H1 (cell line): Measurements from ENCODE around the gene PDCD6IP. TPM values are rescaled to one million over a fixed set of nuclear protein-coding genes. Genes with fewer than 3 reads are reported as not detected.

Source experiments
- CTCF ChIA-PET: fragments of 300-600 bp; sonication (Branson Sonifier 250); formaldehyde crosslinking; loops from one replicate; lab custom pipeline; 2021; ENCODE audit not compliant: partially characterized antibody; lab: Charles Lee
- POLR2A ChIA-PET: fragments of 300-600 bp; sonication (Branson Sonifier 250); formaldehyde crosslinking; loops from one replicate; lab custom pipeline; 2021; ENCODE audit warnings: inconsistent platforms; ENCODE audit not compliant: partially characterized antibody; lab: Charles Lee
- DNase-seq, 2 experiments: peaks; one replicate each; pipeline versions ENCODE4 v3.0.0 to v3.0.0-alpha.2; 2010 to 2022; ENCODE audit warnings: low spot score in 2 of 2, low read depth in 1 of 2, mixed read lengths in 1 of 2
- FAIRE-seq: peaks from 2 replicates; lab custom pipeline; 2011; peaks lifted over from hg19 to GRCh38; lab: Jason Lieb, UNC
- H2AFZ ChIP-seq: 2 replicates; pipeline ENCODE4 v1.8.1; 2012; ENCODE audit warnings: low read length, inconsistent platforms
- H2AK5ac ChIP-seq: 2 replicates; pipeline ENCODE4 v1.6.1; 2013; ENCODE audit warnings: low read depth, low read length
- H2BK120ac ChIP-seq: replicated peaks from 2 replicates; pipeline ENCODE3; 2013; ENCODE audit warnings: low read depth, low read length, inconsistent platforms
- H2BK12ac ChIP-seq: 2 replicates; pipeline ENCODE4 v1.6.1; 2013; ENCODE audit warnings: low read depth, low read length
- H2BK15ac ChIP-seq: 2 replicates; pipeline ENCODE4 v1.6.1; 2013; ENCODE audit warnings: low read length
- H2BK20ac ChIP-seq: 2 replicates; pipeline ENCODE4 v1.6.1; 2013; ENCODE audit warnings: low read length
- H2BK5ac ChIP-seq: 2 replicates; pipeline ENCODE4 v1.6.1; 2013; ENCODE audit warnings: low read depth, low read length
- H3K14ac ChIP-seq: 2 replicates; pipeline ENCODE4 v1.6.1; 2013; ENCODE audit warnings: inconsistent platforms; ENCODE audit not compliant: insufficient read length
- H3K18ac ChIP-seq: 2 replicates; pipeline ENCODE4 v1.6.1; 2013; ENCODE audit warnings: low read length; ENCODE audit errors: extremely low read depth
- H3K23ac ChIP-seq: 2 replicates; pipeline ENCODE4 v1.6.1; 2013; ENCODE audit warnings: inconsistent platforms; ENCODE audit not compliant: insufficient read length
- H3K23me2 ChIP-seq: 2 replicates; pipeline ENCODE4 v1.6.1; 2013; ENCODE audit warnings: low read depth, low read length
- H3K27ac ChIP-seq: 2 replicates; pipeline ENCODE4 v1.6.1; 2011; ENCODE audit warnings: low read depth, low read length, inconsistent platforms
- H3K27me3 ChIP-seq, 4 experiments: replicated peaks in 1 of 4; 1 replicate in 1 of 4; 2 replicates in 3 of 4; pipeline versions ENCODE4 v1.6.1 to v1.8.1; 2011 to 2013; ENCODE audit warnings: low read length in 3 of 4, mild to moderate bottlenecking in 3 of 4, inconsistent platforms in 2 of 4, mixed read lengths in 2 of 4, moderate library complexity in 1 of 4; ENCODE audit not compliant: control insufficient read depth in 3 of 4, insufficient read depth in 3 of 4; ENCODE audit errors: extremely low read depth in 1 of 4
- H3K36me3 ChIP-seq, 4 experiments: 2 replicates each; pipeline versions ENCODE4 v1.6.1 to v1.8.1; 2011 to 2013; ENCODE audit warnings: mild to moderate bottlenecking in 4 of 4, low read length in 3 of 4, moderate library complexity in 2 of 4, control low read depth in 1 of 4, inconsistent platforms in 1 of 4; ENCODE audit not compliant: insufficient read depth in 4 of 4, control insufficient read depth in 2 of 4
- H3K4ac ChIP-seq: replicated peaks from 2 replicates; pipeline ENCODE3; 2013; ENCODE audit warnings: low read length, low read depth, mixed read lengths, inconsistent platforms; ENCODE audit not compliant: insufficient read length
- H3K4me1 ChIP-seq, 4 experiments: replicated peaks in 1 of 4; 1 replicate in 1 of 4; 2 replicates in 3 of 4; pipeline versions ENCODE4 v1.6.1 to v1.8.1; 2011 to 2013; ENCODE audit warnings: low read length in 3 of 4, inconsistent platforms in 2 of 4, mixed read lengths in 1 of 4; ENCODE audit not compliant: insufficient read depth in 4 of 4, control insufficient read depth in 3 of 4
- H3K4me2 ChIP-seq, 2 experiments: 2 replicates each; pipeline versions ENCODE4 v1.6.1 to v1.8.1; 2011 to 2013; ENCODE audit warnings: low read depth in 2 of 2, low read length in 2 of 2, control low read depth in 1 of 2, inconsistent platforms in 1 of 2, mild to moderate bottlenecking in 1 of 2; ENCODE audit not compliant: insufficient read depth in 1 of 2
- H3K4me3 ChIP-seq, 4 experiments: fragments of 200-600, 300-600 bp in 1 of 4; sonication (generic), shearing (Covaris generic), sonication (Bioruptor Twin) in 1 of 4; 2 replicates each; pipeline versions ENCODE4 v1.5.1 to v1.8.1; 2011 to 2016; ENCODE audit warnings: low read length in 4 of 4, low read depth in 3 of 4, control low read depth in 2 of 4, inconsistent platforms in 2 of 4, mild to moderate bottlenecking in 2 of 4, mixed read lengths in 1 of 4, moderate library complexity in 1 of 4; ENCODE audit not compliant: insufficient read depth in 2 of 4; ENCODE audit errors: extremely low read depth in 1 of 4
- H3K56ac ChIP-seq: replicated peaks from 2 replicates; pipeline ENCODE3; 2013; ENCODE audit warnings: low read depth, mild to moderate bottlenecking, mixed read lengths, low read length, inconsistent platforms; ENCODE audit not compliant: insufficient read length
- H3K79me1 ChIP-seq: 2 replicates; pipeline ENCODE4 v1.6.1; 2013; ENCODE audit warnings: low read depth, low read length, control low read depth
- H3K79me2 ChIP-seq, 2 experiments: 2 replicates each; pipeline versions ENCODE4 v1.6.1 to v1.8.1; 2012 to 2013; ENCODE audit warnings: low read length in 2 of 2, mild to moderate bottlenecking in 2 of 2, inconsistent platforms in 1 of 2; ENCODE audit not compliant: insufficient read depth in 2 of 2, control insufficient read depth in 1 of 2
- H3K9ac ChIP-seq, 4 experiments: replicated peaks in 1 of 4; 1 replicate in 1 of 4; 2 replicates in 3 of 4; pipeline versions ENCODE4 v1.6.1 to v1.8.1; 2011 to 2013; ENCODE audit warnings: low read depth in 3 of 4, low read length in 3 of 4, control low read depth in 2 of 4, mild to moderate bottlenecking in 2 of 4, moderate library complexity in 2 of 4, inconsistent platforms in 1 of 4; ENCODE audit errors: extremely low read depth in 1 of 4
- H3K9me3 ChIP-seq, 2 experiments: 2 replicates each; pipeline versions ENCODE4 v1.6.1 to v1.8.1; 2012 to 2013; ENCODE audit warnings: mild to moderate bottlenecking in 2 of 2, moderate library complexity in 2 of 2, control low read depth in 1 of 2, inconsistent platforms in 1 of 2, low read depth in 1 of 2, low read length in 1 of 2, mixed read lengths in 1 of 2; ENCODE audit not compliant: insufficient read depth in 2 of 2
- H4K20me1 ChIP-seq, 2 experiments: replicated peaks in 1 of 2; 2 replicates each; pipeline versions ENCODE3 to v1.8.1; 2011 to 2013; ENCODE audit warnings: inconsistent platforms in 2 of 2, low read length in 2 of 2, mild to moderate bottlenecking in 1 of 2; ENCODE audit not compliant: insufficient read depth in 2 of 2, control insufficient read depth in 1 of 2
- H4K5ac ChIP-seq: 2 replicates; pipeline ENCODE4 v1.6.1; 2013; ENCODE audit warnings: low read length, low read depth, mixed read lengths, inconsistent platforms; ENCODE audit not compliant: insufficient read length
- H4K8ac ChIP-seq: 2 replicates; pipeline ENCODE4 v1.8.0; 2013; ENCODE audit warnings: mild to moderate bottlenecking, moderate library complexity, low read length, inconsistent platforms; ENCODE audit not compliant: insufficient read depth; ENCODE audit errors: extremely low read depth
- H4K91ac ChIP-seq: replicated peaks from 2 replicates; pipeline ENCODE3; 2013; ENCODE audit warnings: low read length, mixed read lengths, inconsistent platforms; ENCODE audit not compliant: insufficient read length
- CTCF ChIP-seq, 3 experiments: IDR thresholded peaks; 1 replicate in 2 of 3; 2 replicates in 1 of 3; pipeline versions ENCODE4 v1.5.1 to v1.6.1; 2011; ENCODE audit warnings: low read length in 3 of 3, mild to moderate bottlenecking in 3 of 3, inconsistent platforms in 2 of 3, low read depth in 1 of 3, moderate library complexity in 1 of 3; ENCODE audit not compliant: insufficient read depth in 1 of 3; ENCODE audit errors: control extremely low read depth in 1 of 3
- E2F6 ChIP-seq: IDR thresholded peaks from 2 replicates; pipeline ENCODE4 v1.6.1; 2012; ENCODE audit warnings: inconsistent platforms
- WGBS, 2 experiments: shearing (Covaris generic) in 1 of 2; methylation state at CpG; one replicate each; pipeline versions ENCODE4 v1.1.6 to v1.1.7; 2013 to 2015; ENCODE audit warnings: low lambda C conversion rate in 2 of 2, mixed read lengths in 2 of 2, inconsistent platforms in 1 of 2, low coverage in 1 of 2, missing lambda C conversion rate in 1 of 2; ENCODE audit not compliant: insufficient replicate concordance in 2 of 2, insufficient coverage in 1 of 2, insufficient read length in 1 of 2; ENCODE audit errors: extremely low coverage in 1 of 2, missing lambda C conversion rate in 1 of 2; 5-methylcytosine and 5-hydroxymethylcytosine counted together
- polyA plus RNA-seq, 7 experiments: library from polyadenylated mRNA; depleted of rRNA in 3 of 7; stranded (reverse) in 5 of 7; unstranded in 2 of 7; fragments of >200 nt in 5 of 7; fragments of 200-250 nt in 2 of 7; gene quantifications; 1 replicate in 5 of 7; 2 replicates in 1 of 7; 4 replicates in 1 of 7; pipeline versions ENCODE4 v1.2.1 to v1.2.3, GENCODE V29; 2011 to 2013; ENCODE audit warnings: missing spikeins in 2 of 7, mixed read lengths in 2 of 7
- total RNA-seq: library from RNA; stranded (reverse); fragmentation: NEBNext Ultra II Directional; extraction: Animal tissue kit (Norgen Biotek cat#: 25700); gene quantifications from 2 replicates; pipeline ENCODE4 v1.2.1, GENCODE V29; 2021

PDCD6IP gene
- total and polyA plus RNA-seq, 2 of the 8 experiments (the other 6 are each of a cell fraction or from before 2014, with no cell fraction given) = 61.7 to 155 TPM

GRCh38 chr3:33758864-33759263 lies 39.6 kb upstream of the PDCD6IP start:
- Histone ChIP-seq H3K79me2 (no peaks in the 10 kb centered on the region), H4K8ac (no peak overlapping the region), H3K56ac (no peak overlapping the region), H3K9me3 (peaks cover 15 to 22% of the 10 kb centered on the region in 2 experiments), H3K4me3 (no peak overlapping the region), H2BK12ac (no peak overlapping the region), H4K20me1 (no peaks in the 10 kb centered on the region), H3K14ac (no peak overlapping the region), H3K4ac (no peak overlapping the region), H3K4me1 (no peaks in the 10 kb centered on the region), H3K36me3 (no peaks in the 10 kb centered on the region; a peak in 1 of 8 replicates), H2BK20ac (no peak overlapping the region), H3K18ac (no peak overlapping the region), H4K5ac (no peak overlapping the region), H2BK15ac (no peak overlapping the region), H3K23ac (no peak overlapping the region), H3K9ac (no peak overlapping the region), H2BK5ac (no peak overlapping the region), H2AK5ac (no peak overlapping the region), H3K4me2 (no peak overlapping the region), H3K27me3 (no peaks in the 10 kb centered on the region), H2AFZ (peak overlapping the region; percentile 48; the same call in 1 of the 2 replicates), H3K79me1 (no peaks in the 10 kb centered on the region), H3K23me2 (no peaks in the 10 kb centered on the region), H3K27ac (no peak overlapping the region), H2BK120ac (no peak overlapping the region), H4K91ac (no peak overlapping the region)
- CTCF ChIA-PET = interaction anchor here (0.5 to 1.4 kb wide), 5 partner anchors 10 to 122 kb away, joined by 3 to 8 read pairs (median 3); no protein-coding TSS in a partner anchor
- FAIRE-seq (no peak), DNase-seq (no peak)
- POLR2A ChIA-PET = no interaction called here
- TF ChIP-seq E2F6 (no peak), CTCF (IDR thresholded peaks at IDR 0.05; ENCODE audit: control extremely low read depth in 1 of 3, insufficient read depth in 1 of 3, low read depth in 1 of 3, low read length in 3 of 3) (no peak)
- WGBS, 2 experiments = 88% methylated on average over 2 of the region's 2 CpGs; no CpG with 5 or more reads in 1 of the 2 experiments
